ENCODE measurements around the gene SELENOS.

The SELENOS gene

DNA sequence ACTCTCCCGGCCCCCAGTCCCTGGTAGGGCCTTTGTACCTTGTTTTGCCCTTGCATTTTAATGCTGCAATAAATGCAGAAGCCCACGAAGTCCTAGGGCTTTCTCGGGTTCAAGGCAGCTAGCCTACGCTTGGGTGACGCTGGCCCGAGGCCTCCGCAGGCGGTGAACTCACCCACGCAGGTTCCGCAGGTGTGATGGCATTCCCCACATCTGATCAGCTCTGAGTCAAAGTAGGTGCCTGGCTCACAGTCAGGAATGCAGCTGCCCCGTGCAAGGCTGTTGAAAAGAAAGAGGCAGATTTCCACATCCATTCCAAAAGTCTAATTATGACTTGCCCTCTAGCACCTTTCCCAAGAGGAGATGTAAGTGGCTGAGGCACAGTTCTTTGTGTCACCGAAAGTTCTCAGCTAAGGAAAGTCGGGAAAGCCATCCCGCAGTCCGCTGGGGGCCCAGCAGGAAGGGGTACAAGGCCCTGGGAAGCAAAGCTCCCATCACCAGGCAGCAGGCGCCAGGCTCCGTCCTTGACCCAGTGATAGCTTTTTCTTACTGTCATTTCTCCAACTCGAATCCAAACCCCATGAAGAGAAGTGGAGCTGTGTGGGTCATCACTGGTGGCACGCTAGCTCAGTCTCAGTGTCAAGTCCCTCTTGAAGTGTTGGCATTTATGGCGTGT lies 41.0 kb upstream of the SELENOS start:
- Histone ChIP-seq H3K9me3 (no peaks in the 10 kb centered on the region), H3K27me3 (no peaks in the 10 kb centered on the region), H3K36me3 (no peaks in the 10 kb centered on the region), H3K4me3 (ENCODE audit: low read depth, low read length) (no peak overlapping the region), H3K4me1 (no peaks in the 10 kb centered on the region)
- DNase-seq = no peak
- TF ChIP-seq, protein P1, sequence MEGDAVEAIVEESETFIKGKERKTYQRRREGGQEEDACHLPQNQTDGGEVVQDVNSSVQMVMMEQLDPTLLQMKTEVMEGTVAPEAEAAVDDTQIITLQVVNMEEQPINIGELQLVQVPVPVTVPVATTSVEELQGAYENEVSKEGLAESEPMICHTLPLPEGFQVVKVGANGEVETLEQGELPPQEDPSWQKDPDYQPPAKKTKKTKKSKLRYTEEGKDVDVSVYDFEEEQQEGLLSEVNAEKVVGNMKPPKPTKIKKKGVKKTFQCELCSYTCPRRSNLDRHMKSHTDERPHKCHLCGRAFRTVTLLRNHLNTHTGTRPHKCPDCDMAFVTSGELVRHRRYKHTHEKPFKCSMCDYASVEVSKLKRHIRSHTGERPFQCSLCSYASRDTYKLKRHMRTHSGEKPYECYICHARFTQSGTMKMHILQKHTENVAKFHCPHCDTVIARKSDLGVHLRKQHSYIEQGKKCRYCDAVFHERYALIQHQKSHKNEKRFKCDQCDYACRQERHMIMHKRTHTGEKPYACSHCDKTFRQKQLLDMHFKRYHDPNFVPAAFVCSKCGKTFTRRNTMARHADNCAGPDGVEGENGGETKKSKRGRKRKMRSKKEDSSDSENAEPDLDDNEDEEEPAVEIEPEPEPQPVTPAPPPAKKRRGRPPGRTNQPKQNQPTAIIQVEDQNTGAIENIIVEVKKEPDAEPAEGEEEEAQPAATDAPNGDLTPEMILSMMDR (IDR thresholded peaks at IDR 0.05; ENCODE audit: low read depth, low read length) = no peak

DNA sequence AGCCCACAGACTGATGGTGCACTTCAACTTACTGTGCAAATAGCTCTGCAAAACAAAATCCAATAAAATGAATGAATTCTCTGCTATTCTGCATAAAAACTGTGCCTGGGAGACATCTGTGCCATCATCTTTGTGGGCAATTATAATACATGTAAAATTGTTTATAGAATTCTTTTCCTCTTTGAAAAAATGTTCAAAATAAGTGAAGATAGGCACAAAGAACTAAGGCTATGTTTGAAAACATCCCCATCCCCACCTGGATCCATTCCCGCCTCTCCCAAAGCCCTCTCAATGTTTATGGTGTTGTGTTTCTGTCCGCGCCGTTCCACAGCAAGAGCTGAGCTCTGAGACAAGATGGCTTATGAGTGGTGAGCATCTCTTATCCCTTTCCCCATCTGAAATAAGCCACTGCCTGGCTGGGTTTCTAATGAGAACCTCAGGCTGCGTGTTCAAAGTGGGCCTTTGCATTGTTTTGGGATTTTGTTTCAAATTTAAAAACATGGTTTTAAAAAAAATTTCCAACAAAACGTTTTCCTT lies 40.1 kb upstream of the SELENOS start:
- Histone ChIP-seq H3K27me3 (no peaks in the 10 kb centered on the region), H3K36me3 (no peaks in the 10 kb centered on the region), H3K4me3 (ENCODE audit: low read depth, low read length) (no peak overlapping the region), H3K9me3 (no peaks in the 10 kb centered on the region), H3K4me1 (no peaks in the 10 kb centered on the region)
- TF ChIP-seq, protein P1 (IDR thresholded peaks at IDR 0.05; ENCODE audit: low read depth, low read length) = no peak
- no peak for DNase-seq

DNA sequence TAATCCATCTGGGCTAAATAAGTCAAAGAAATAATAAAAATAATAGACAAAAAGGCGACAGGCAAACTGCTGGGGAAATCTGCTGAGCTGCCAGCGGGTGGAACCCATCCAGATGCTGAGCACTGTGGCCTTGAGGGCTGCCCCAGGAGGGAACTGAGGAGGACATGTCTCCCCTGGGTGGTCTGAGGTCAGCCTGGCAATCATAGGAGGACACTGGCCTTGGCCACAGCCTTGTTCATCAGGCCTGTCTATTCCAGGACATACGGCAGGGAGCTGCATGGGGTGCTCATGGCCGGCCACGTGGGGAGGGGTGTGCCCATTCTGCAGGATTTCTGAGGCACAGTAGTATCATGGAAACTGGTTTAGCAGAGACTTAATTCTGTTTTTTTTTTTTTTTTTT lies 39.2 kb upstream of the SELENOS start:
- no peak overlapping the region for H3K4me3 ChIP-seq (ENCODE audit: low read depth, low read length)
- no peak for DNase-seq
- no peaks in the 10 kb centered on the region for H3K4me1 ChIP-seq
- TF ChIP-seq, protein P1 (IDR thresholded peaks at IDR 0.05; ENCODE audit: low read depth, low read length) = no peak
- H3K9me3 ChIP-seq = no peaks in the 10 kb centered on the region
- no peaks in the 10 kb centered on the region for H3K36me3 ChIP-seq
- H3K27me3 ChIP-seq = no peaks in the 10 kb centered on the region

DNA sequence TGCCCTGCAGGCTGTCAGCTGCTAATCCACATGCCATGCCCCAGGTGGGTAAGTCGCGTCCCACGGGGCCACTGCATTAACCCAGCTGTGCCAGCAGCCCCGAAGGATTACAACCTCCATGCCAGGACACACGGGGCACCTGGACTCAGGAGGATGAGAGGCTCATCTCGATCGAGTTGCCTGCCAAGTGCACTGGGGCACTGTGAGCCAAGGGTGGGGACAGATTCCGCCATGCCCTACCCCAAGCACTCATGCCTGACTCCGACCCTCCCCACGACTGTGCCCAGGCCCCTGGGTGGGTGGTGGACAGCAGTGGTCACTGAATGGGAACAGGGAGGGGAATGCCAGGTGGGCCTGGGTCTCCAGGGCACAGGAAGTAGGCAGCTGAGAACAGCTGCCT lies 38.5 kb upstream of the SELENOS start:
- TF ChIP-seq, protein P1 (IDR thresholded peaks at IDR 0.05; ENCODE audit: low read depth, low read length) = no peak
- DNase-seq = no peak
- no peaks in the 10 kb centered on the region for H3K4me1 ChIP-seq

DNA sequence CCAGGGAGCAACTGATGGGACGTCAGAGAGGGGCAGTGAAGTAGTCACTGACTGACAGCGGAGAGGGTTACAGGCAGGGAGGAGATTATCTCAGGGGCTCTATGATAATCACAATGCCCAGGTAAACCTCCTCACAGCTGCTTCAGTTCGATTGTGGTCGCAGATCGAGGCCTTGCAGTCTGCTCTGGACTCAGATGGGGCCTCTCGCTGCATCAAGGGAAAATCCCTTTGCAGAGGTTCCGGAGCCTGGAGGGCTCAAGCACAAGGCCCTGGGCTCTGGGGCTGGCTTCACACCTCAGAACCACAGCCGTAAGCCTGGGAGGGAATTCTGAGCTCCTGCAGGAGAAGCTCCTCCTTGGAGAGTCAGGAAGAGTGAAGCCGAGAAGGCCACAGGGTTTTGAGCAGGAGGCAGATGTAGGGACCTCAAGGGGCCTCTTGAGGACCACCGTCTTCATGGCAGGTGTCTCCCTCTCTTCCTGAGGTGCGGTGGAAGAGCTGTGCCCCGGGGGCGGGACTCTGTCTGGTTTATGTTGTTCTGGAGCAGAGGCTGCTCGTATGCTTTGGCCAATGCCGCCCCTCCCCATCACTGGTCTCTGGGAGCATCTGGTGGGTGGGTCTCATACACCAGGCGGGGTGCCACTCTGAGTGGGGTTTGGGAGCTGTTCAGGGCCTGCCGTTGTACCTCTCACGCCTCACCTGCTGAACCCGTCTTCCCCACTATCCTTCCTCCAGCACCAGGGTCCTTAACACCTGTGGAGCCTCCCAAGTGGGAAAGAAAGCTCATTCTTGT lies 37.2 kb upstream of the SELENOS start:
- no peaks in the 10 kb centered on the region for H3K4me1 ChIP-seq
- TF ChIP-seq, protein P1 (IDR thresholded peaks at IDR 0.05; ENCODE audit: low read depth, low read length) = no peak
- DNase-seq = no peak
- no peaks in the 10 kb centered on the region for H3K9me3 ChIP-seq
- H3K4me3 ChIP-seq (ENCODE audit: low read depth, low read length) = no peak overlapping the region
- no peaks in the 10 kb centered on the region for H3K36me3 ChIP-seq
- H3K27me3 ChIP-seq = no peaks in the 10 kb centered on the region

More for the DNA sequence above, 38.5 kb upstream of the SELENOS start:
- Histone ChIP-seq H3K9me3 (no peaks in the 10 kb centered on the region), H3K4me3 (ENCODE audit: low read depth, low read length) (no peak overlapping the region), H3K36me3 (no peaks in the 10 kb centered on the region), H3K27me3 (no peaks in the 10 kb centered on the region)
